Gastroesophageal sphincter (tissue), 4 donors: ENCODE measurements around the gene SPECC1L. TPM values are rescaled to one million over a fixed set of nuclear protein-coding genes. Genes with fewer than 3 reads are reported as not detected.

Experiments used
- ATAC-seq: fragments of 150-250 bp; one replicate; pipeline ENCODE4 v1.9.1; 2016; ENCODE audit warnings: mild to moderate bottlenecking, moderate library complexity
- H3K27ac ChIP-seq, 4 donors: fragments of 200-600 bp; sonication (generic) in 3 of 4; 1 replicate in 3 of 4; 2 replicates in 1 of 4; pipeline ENCODE4 v1.5.1; 2016 to 2019
- H3K27me3 ChIP-seq: fragments of 200-600 bp; sonication (generic); one replicate; pipeline ENCODE4 v1.5.1; 2019
- H3K36me3 ChIP-seq, 2 donors: fragments of 200-600 bp; sonication (generic); one replicate each; pipeline ENCODE4 v1.5.1; 2019; ENCODE audit warnings: control low read depth in 1 of 2
- H3K4me1 ChIP-seq, 3 donors: fragments of 200-600 bp; sonication (generic); 1 replicate in 2 of 3; 2 replicates in 1 of 3; pipeline ENCODE4 v1.5.1; 2016 to 2019; ENCODE audit warnings: control low read depth in 2 of 3
- H3K4me3 ChIP-seq, 2 donors: fragments of 200-600 bp; sonication (generic); one replicate each; pipeline ENCODE4 v1.5.1; 2019; ENCODE audit warnings: mild to moderate bottlenecking in 1 of 2, moderate library complexity in 1 of 2
- H3K9me3 ChIP-seq, 3 donors: fragments of 200-600 bp; sonication (generic); one replicate each; pipeline ENCODE4 v1.5.1; 2017 to 2019; ENCODE audit warnings: control low read depth in 2 of 3
- CTCF ChIP-seq, 4 experiments: fragments of 200-600 bp in 2 of 4; fragments of 450-650 bp in 2 of 4; sonication (generic) in 1 of 4; IDR thresholded peaks; one replicate each; pipeline ENCODE4 v1.5.1; 2017 to 2019; ENCODE audit warnings: antibody characterized with exemption in 4 of 4, mild to moderate bottlenecking in 2 of 4, moderate library complexity in 2 of 4
- EP300 ChIP-seq: sonication (generic); formaldehyde crosslinking; IDR thresholded peaks from one replicate; pipeline ENCODE4 v1.6.1; 2017; ENCODE audit warnings: antibody characterized with exemption, mild to moderate bottlenecking
- POLR2A ChIP-seq, 2 donors: fragments of 450-650 bp; IDR thresholded peaks; one replicate each; pipeline ENCODE4 v1.6.1; 2017; ENCODE audit warnings: antibody characterized with exemption in 2 of 2, mild to moderate bottlenecking in 2 of 2, moderate library complexity in 1 of 2
- POLR2AphosphoS5 ChIP-seq: sonication (generic); formaldehyde crosslinking; IDR thresholded peaks from one replicate; pipeline ENCODE4 v1.6.1; 2017; ENCODE audit warnings: antibody characterized with exemption
- WGBS, 2 donors: methylation state at CpG; one replicate each; pipeline ENCODE4 v1.1.5; 2018; ENCODE audit warnings: low coverage in 1 of 2; 5-methylcytosine and 5-hydroxymethylcytosine counted together
- total RNA-seq, 4 donors: library from RNA; depleted of rRNA; stranded (reverse); fragments of >200 nt; gene quantifications; one replicate each; pipeline ENCODE4 v1.1.0, GENCODE V29; 2016

The SPECC1L gene
- total RNA-seq, result 100 to 1,000 TPM in 2 of 4 donors, 10 to 100 TPM in 2; 62.3 to 110 (median 92.5) TPM

GRCh38 chr22:24270556-24271385 lies at the start of gene SPECC1L:
Gene SPECC1L, plus strand, starts transcription at chr22:24270831. Its CDS starts 31,401 bp downstream, at chr22:24302232.
- peaks cover 2 to 45% (median 21%) of the 10 kb centered on the region in 3 donors for H3K4me1 ChIP-seq
- no peaks in the 10 kb centered on the region for H3K9me3 ChIP-seq
- peak within 1 kb of the TSS; percentile 85 to 97 (median 94) for H3K27ac ChIP-seq
- no CpG with 5 or more reads among the region's 89 CpGs for WGBS, 2 donors
- peak within 1 kb of the TSS; percentile 75 to 77 for H3K4me3 ChIP-seq
- peak; percentile 96 for ATAC-seq
- TF ChIP-seq POLR2A (IDR thresholded peaks at IDR 0.05) (peak; percentile 96), CTCF (IDR thresholded peaks at IDR 0.05) (peak in 3 of 4 experiments; percentile 19 to 40 (median 21)), POLR2AphosphoS5 (peak; percentile 94), EP300 (no peak)
- no peaks in the 10 kb centered on the region for H3K36me3 ChIP-seq
- no peaks in the 10 kb centered on the region for H3K27me3 ChIP-seq

- Histone ChIP-seq H3K27ac (no peak overlapping the region), H3K4me1 (no peaks in the 10 kb centered on the region), H3K9me3 (peaks cover 0 to 15% (median 0%) of the 10 kb centered on the region in 3 donors), H3K27me3 (no peaks in the 10 kb centered on the region), H3K36me3 (peaks cover 0 to 29% of the 10 kb centered on the region in 2 donors), H3K4me3 (no peak overlapping the region)
- no peak for TF ChIP-seq POLR2AphosphoS5
- no peak for TF ChIP-seq POLR2A (IDR thresholded peaks at IDR 0.05)
- WGBS, 2 donors, result 100% methylated on average over 1 of the region's 1 CpG
- ATAC-seq, result no peak
Measured at GRCh38 chr22:24224468-24224867, 46.2 kb upstream of the SPECC1L start.

GRCh38 chr22:24225044-24225601 lies 45.5 kb upstream of the SPECC1L start:
- WGBS, 2 donors, result no CpG with 5 or more reads among the region's 14 CpGs
- Histone ChIP-seq H3K36me3 (peaks cover 0 to 22% of the 10 kb centered on the region in 2 donors), H3K9me3 (peaks cover 0 to 15% (median 0%) of the 10 kb centered on the region in 3 donors), H3K27me3 (no peaks in the 10 kb centered on the region), H3K27ac (no peak overlapping the region), H3K4me3 (no peak overlapping the region), H3K4me1 (no peaks in the 10 kb centered on the region)
- no peak for ATAC-seq
- TF ChIP-seq POLR2AphosphoS5, result no peak

GRCh38 chr22:24225951-24226350 lies 44.7 kb upstream of the SPECC1L start:
- H3K27ac ChIP-seq, result no peak overlapping the region
- WGBS, 2 donors, result 89% methylated on average over 5 of the region's 14 CpGs; no CpG with 5 or more reads in 1 of the 2 donors
- peaks cover 0 to 20% of the 10 kb centered on the region in 2 donors for H3K36me3 ChIP-seq
- no peak overlapping the region for H3K4me3 ChIP-seq
- H3K9me3 ChIP-seq, result peaks cover 0 to 15% (median 0%) of the 10 kb centered on the region in 3 donors
- ATAC-seq, result no peak
- H3K4me1 ChIP-seq, result no peaks in the 10 kb centered on the region
- TF ChIP-seq EP300 (no peak), POLR2AphosphoS5 (no peak), POLR2A (IDR thresholded peaks at IDR 0.05) (no peak), CTCF (IDR thresholded peaks at IDR 0.05) (no peak)
- H3K27me3 ChIP-seq, result no peaks in the 10 kb centered on the region

GRCh38 chr22:24230911-24231656 lies 39.5 kb upstream of the SPECC1L start:
- TF ChIP-seq POLR2A (IDR thresholded peaks at IDR 0.05) (no peak), CTCF (IDR thresholded peaks at IDR 0.05) (peak in 1 of 4 experiments; percentile 47), EP300 (no peak)
- H3K4me1 ChIP-seq, result no peaks in the 10 kb centered on the region
- WGBS, 2 donors, result no CpG with 5 or more reads among the region's 18 CpGs
- no peaks in the 10 kb centered on the region for H3K9me3 ChIP-seq
- no peak overlapping the region for H3K4me3 ChIP-seq
- no peak overlapping the region for H3K27ac ChIP-seq
- H3K27me3 ChIP-seq, result no peaks in the 10 kb centered on the region
- no peak for ATAC-seq
- peaks cover 0 to 2% of the 10 kb centered on the region in 2 donors for H3K36me3 ChIP-seq
